ENCODE data around the gene CRYL1. TPM values are rescaled to one million over a fixed set of nuclear protein-coding genes. Genes with fewer than 3 reads are reported as not detected.

CRYL1 gene
- total and polyA plus RNA-seq, 2 donors (not counting 1 experiment from before 2014, with no cell fraction given) = 6.5 to 15.1 TPM

DNA sequence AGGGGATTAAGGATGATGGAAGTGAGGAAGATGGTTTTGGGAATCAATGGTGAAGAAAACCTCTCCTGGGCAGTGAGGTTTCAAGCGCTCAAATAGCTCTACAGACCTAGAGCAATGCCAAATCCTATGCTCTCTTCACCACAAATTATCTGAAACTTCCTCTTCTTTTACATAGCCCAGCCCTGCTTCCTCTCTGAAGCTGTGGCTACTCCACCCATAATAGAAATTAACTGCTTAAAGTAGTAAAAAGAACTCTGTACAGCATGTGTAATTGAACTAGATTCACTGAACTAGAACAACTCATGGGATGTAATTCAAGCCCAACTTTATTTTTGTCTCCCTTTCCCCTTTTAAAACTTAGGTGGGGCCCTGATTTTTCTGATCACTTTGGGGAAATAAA lies 20.9 kb upstream of the CRYL1 start:
- Histone ChIP-seq H3K9ac (ENCODE audit: low read length) (peak overlapping the region; percentile 45), H4K20me1 (ENCODE audit: control insufficient read depth, insufficient read depth, low read length, poor library complexity, severe bottlenecking) (no peaks in the 10 kb centered on the region), H3K79me2 (ENCODE audit: control insufficient read depth, insufficient read depth, low read length) (no peaks in the 10 kb centered on the region), H3K4me1 (ENCODE audit: control insufficient read depth in 2 of 2, insufficient read depth in 2 of 2, low read length in 2 of 2) (peaks cover 37 to 46% of the 10 kb centered on the region in 2 donors), H3K27ac (ENCODE audit: low read length in 2 of 2) (peak overlapping the region in 1 of 2 donors; percentile 64), H3K36me3 (replicated peaks in 1 of 2; ENCODE audit: control extremely low read depth in 1 of 2, control insufficient read depth in 1 of 2, extremely low read depth in 1 of 2, insufficient read depth in 2 of 2, low read length in 1 of 2) (no peaks in the 10 kb centered on the region), H3K9me3 (ENCODE audit: control extremely low read depth in 1 of 3, control insufficient read depth in 2 of 3, insufficient read depth in 1 of 3, low read length in 2 of 3) (no peaks in the 10 kb centered on the region), H3K4me2 (replicated peaks; ENCODE audit: low read depth, low read length, poor library complexity, severe bottlenecking) (peak overlapping the region; percentile 67), H3K27me3 (replicated peaks in 1 of 4; ENCODE audit: control extremely low read depth in 1 of 4, control insufficient read depth in 3 of 4, insufficient read depth in 4 of 4, low read length in 3 of 4) (no peaks in the 10 kb centered on the region), H2AFZ (ENCODE audit: insufficient read depth, low read depth, low read length, poor library complexity, severe bottlenecking) (no peak overlapping the region), H3K4me3 (ENCODE audit: control extremely low read depth in 1 of 5, extremely low read depth in 1 of 5, insufficient read depth in 1 of 5, low read depth in 2 of 5, low read length in 4 of 5) (peak overlapping the region in 1 of 5 experiments; percentile 14)
- Mint-ChIP-seq H3K9me3 (ENCODE audit: insufficient read depth) (no peaks in the 10 kb centered on the region), H3K4me3 (peak overlapping the region; percentile 42), H3K27ac (peak overlapping the region; percentile 62), H3K4me1 (peaks cover 38% of the 10 kb centered on the region), H3K27me3 (no peaks in the 10 kb centered on the region)
- intact Hi-C loops (cut with micrococcal nuclease) = loop anchor here (2.0 kb wide), 1 partner anchor 20 kb away; the partner anchor contains the start of gene IFT88
- TF ChIP-seq, protein P1, sequence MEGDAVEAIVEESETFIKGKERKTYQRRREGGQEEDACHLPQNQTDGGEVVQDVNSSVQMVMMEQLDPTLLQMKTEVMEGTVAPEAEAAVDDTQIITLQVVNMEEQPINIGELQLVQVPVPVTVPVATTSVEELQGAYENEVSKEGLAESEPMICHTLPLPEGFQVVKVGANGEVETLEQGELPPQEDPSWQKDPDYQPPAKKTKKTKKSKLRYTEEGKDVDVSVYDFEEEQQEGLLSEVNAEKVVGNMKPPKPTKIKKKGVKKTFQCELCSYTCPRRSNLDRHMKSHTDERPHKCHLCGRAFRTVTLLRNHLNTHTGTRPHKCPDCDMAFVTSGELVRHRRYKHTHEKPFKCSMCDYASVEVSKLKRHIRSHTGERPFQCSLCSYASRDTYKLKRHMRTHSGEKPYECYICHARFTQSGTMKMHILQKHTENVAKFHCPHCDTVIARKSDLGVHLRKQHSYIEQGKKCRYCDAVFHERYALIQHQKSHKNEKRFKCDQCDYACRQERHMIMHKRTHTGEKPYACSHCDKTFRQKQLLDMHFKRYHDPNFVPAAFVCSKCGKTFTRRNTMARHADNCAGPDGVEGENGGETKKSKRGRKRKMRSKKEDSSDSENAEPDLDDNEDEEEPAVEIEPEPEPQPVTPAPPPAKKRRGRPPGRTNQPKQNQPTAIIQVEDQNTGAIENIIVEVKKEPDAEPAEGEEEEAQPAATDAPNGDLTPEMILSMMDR (IDR thresholded peaks at IDR 0.05) = no peak
- TF ChIP-seq EZH2 (IDR thresholded peaks at IDR 0.05; ENCODE audit: borderline replicate concordance, insufficient read depth, low read depth, low read length, poor library complexity, severe bottlenecking) = no peak
- no CpG with 5 or more reads among the region's 1 CpG for WGBS (ENCODE audit: insufficient coverage)
- DNase-seq (peak; percentile 61), ATAC-seq (ENCODE audit: low read depth) (peak; percentile 70)
- POLR2A ChIA-PET = no interaction called here
- CTCF ChIA-PET = interaction anchor here (1.3 kb wide), 1 partner anchor 54 kb away, joined by 5 read pairs; no protein-coding TSS in a partner anchor

GRCh38 chr13:20544201-20544923 lies 18.7 kb upstream of the CRYL1 start:
- ChIA-PET CTCF (interaction anchor here (0.8 to 3.0 kb wide), 4 partner anchors 8 to 49 kb away, joined by 3 to 10 read pairs (median 6); partner anchors contain the start of gene CRYL1), POLR2A (interaction anchor here (1.3 to 1.6 kb wide), 2 partner anchors 18 to 22 kb away, joined by 4 read pairs; no protein-coding TSS in a partner anchor)
- Histone ChIP-seq H3K9ac (ENCODE audit: low read length) (peak overlapping the region; percentile 76), H3K4me1 (ENCODE audit: control insufficient read depth in 2 of 2, insufficient read depth in 2 of 2, low read length in 2 of 2) (peaks cover 37 to 46% of the 10 kb centered on the region in 2 donors), H3K4me2 (replicated peaks; ENCODE audit: low read depth, low read length, poor library complexity, severe bottlenecking) (peak overlapping the region; percentile 89), H3K9me3 (ENCODE audit: control extremely low read depth in 1 of 3, control insufficient read depth in 2 of 3, insufficient read depth in 1 of 3, low read length in 2 of 3) (peaks cover 0 to 7% (median 0%) of the 10 kb centered on the region in 3 donors), H2AFZ (ENCODE audit: insufficient read depth, low read depth, low read length, poor library complexity, severe bottlenecking) (peak overlapping the region; percentile 59), H3K79me2 (ENCODE audit: control insufficient read depth, insufficient read depth, low read length) (no peaks in the 10 kb centered on the region), H4K20me1 (ENCODE audit: control insufficient read depth, insufficient read depth, low read length, poor library complexity, severe bottlenecking) (no peaks in the 10 kb centered on the region), H3K27me3 (replicated peaks in 1 of 4; ENCODE audit: control extremely low read depth in 1 of 4, control insufficient read depth in 3 of 4, insufficient read depth in 4 of 4, low read length in 3 of 4) (no peaks in the 10 kb centered on the region), H3K27ac (ENCODE audit: low read length in 2 of 2) (peak overlapping the region; percentile 78 to 94), H3K4me3 (ENCODE audit: control extremely low read depth in 1 of 5, extremely low read depth in 1 of 5, insufficient read depth in 1 of 5, low read depth in 2 of 5, low read length in 4 of 5) (peak overlapping the region in 4 of 5 experiments; percentile 17 to 71 (median 46)), H3K36me3 (replicated peaks in 1 of 2; ENCODE audit: control extremely low read depth in 1 of 2, control insufficient read depth in 1 of 2, extremely low read depth in 1 of 2, insufficient read depth in 2 of 2, low read length in 1 of 2) (no peaks in the 10 kb centered on the region)
- 30% methylated on average over 7 of the region's 7 CpGs for WGBS (ENCODE audit: insufficient coverage)
- DNase-seq (peak; percentile 50), ATAC-seq (ENCODE audit: low read depth) (peak; percentile 59)
- H3K27me3 Mint-ChIP-seq = no peaks in the 10 kb centered on the region
- no peaks in the 10 kb centered on the region for H3K9me3 Mint-ChIP-seq (ENCODE audit: insufficient read depth)
- no peak for TF ChIP-seq EZH2 (IDR thresholded peaks at IDR 0.05; ENCODE audit: borderline replicate concordance, insufficient read depth, low read depth, low read length, poor library complexity, severe bottlenecking)
- TF ChIP-seq, protein P1 (IDR thresholded peaks at IDR 0.05) = no peak
- H3K4me1 Mint-ChIP-seq = peaks cover 38% of the 10 kb centered on the region
- peak overlapping the region; percentile 95 for H3K27ac Mint-ChIP-seq
- H3K4me3 Mint-ChIP-seq = peak overlapping the region; percentile 86
- intact Hi-C loops (cut with micrococcal nuclease) = loop anchor here (1.0 kb wide), 1 partner anchor 18 kb away; no protein-coding TSS in a partner anchor
